DMS79 (cell line): ENCODE data around the gene PHLPP1.
A peak's percentile ranks its signal among the peaks of the same experiment; 100 is the strongest.

Source experiments
- DNase-seq: peaks from one replicate; lab custom pipeline; 2025; lab: John Stamatoyannopoulos, UW

PHLPP1 gene

GRCh38 chr18:62850619-62851306 lies 135.4 kb downstream of the PHLPP1 start:
- DNase-seq = no peak

GRCh38 chr18:62852851-62853250 lies 137.5 kb downstream of the PHLPP1 start:
- DNase-seq = no peak

- no peak for DNase-seq
Observed at GRCh38 chr18:62856294-62856693, 141.0 kb downstream of the PHLPP1 start.

DNA sequence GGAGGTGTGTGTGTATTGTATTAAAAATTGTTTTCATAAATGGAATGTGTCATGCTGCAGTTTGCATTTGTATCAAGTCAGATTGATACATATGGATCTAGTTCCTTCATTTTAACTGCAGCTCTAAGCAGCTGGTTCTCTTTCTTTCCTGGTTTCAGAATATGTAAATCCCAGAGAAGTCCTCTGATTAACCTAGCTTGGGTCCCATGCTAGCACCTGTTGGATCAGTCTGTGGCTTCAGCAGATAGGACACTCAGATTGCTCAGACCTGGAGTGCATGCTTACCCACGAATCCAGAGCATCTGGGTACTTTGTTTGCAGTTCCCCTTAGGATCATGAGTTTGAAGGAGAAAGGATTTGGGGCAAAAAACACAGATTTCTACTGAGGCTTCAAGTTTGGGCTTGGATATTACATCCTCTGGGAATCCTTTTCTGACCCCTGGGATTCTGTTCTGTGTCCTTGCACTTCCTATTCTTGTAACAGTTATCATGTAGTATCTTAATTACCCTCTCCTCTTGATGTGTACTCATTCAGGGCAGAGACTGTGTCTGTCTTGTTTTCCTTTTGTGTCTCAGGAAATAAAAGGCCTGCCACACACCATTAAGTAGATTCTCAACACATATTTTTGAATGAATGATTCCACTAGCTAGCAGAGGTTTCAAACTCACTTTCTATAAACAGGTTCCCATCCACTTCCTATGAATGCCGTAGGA lies 142.1 kb downstream of the PHLPP1 start:
- DNase-seq = no peak

DNA sequence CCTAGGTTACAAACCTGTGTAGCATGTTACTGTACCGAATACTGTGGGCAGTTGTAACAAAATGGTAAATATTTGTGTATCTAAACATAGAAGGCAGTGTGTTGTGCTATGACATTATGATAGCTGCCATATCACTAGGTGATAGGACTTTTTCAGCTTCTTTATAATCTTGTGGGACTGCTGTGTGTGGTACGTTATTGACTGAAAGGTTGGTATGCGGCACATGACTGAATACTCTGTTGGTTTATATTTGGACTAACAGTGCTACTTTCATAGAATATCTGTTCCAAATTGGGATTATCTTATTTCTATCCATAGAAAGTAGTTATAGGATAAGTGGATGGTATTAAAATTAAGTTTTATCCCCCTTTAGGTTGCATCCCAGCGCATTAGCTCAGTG lies 144.7 kb downstream of the PHLPP1 start:
- DNase-seq = no peak

DNA sequence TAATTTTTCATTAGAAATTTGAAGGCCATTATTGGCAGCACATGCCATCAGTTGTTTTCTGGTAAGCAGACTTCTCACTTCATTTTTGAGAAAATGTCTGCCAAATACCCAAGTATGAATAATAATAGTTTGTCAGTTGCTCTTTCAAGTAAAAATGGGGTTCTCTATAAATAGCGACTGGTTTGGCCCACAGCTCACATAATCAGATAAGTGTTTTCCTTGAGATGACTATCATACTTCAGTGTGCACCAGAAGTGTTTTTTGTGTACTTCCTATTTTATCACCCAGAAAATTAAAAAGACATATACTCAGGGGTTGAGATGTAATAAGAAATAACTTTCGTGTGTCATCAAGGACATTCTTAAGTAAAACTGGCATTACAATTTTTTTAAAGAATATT lies 147.1 kb downstream of the PHLPP1 start:
- DNase-seq = no peak

DNA sequence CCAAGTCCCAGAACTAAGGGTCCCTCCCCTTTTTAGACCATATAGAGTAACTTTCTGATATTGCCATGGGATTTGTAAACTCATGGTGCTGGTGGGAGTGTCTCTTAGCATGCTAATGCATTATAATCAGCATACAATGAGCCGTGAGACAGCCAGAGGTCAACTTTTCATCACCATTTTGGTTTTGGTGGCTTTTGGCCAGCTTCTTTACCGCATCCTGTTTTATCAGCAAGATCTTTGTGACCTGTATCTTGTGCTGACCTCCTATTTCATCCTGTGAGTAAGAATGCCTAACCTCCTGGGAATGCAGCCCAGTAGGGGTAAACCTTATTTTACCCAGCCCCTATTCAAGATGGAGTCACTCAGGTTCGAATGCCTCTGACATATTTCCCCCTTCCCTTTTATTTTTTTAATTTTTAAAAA lies 148.2 kb downstream of the PHLPP1 start:
- no peak for DNase-seq

DNA sequence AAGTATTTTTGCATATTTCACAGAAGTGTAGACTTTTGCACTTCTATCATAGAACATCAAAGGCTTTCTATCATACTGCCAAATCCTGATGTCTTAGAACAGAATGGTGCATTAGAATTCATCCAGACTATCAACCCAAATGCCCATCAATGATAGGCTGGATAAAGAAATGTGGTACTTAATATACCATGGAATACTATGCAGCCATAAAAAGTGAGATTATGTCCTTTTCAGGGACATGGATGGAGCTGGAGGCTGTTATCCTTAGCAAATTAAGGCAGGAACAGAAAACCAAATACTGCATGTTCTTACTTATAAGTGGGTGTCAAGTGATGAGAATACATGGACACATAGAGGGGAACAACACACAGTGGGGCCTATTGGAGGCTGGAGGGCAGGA lies 150.2 kb downstream of the PHLPP1 start:
- no peak for DNase-seq

- DNase-seq = no peak
Observed at GRCh38 chr18:62867534-62867933, 152.2 kb downstream of the PHLPP1 start.

- no peak for DNase-seq
Observed at GRCh38 chr18:62868645-62869044, 153.3 kb downstream of the PHLPP1 start.

DNA sequence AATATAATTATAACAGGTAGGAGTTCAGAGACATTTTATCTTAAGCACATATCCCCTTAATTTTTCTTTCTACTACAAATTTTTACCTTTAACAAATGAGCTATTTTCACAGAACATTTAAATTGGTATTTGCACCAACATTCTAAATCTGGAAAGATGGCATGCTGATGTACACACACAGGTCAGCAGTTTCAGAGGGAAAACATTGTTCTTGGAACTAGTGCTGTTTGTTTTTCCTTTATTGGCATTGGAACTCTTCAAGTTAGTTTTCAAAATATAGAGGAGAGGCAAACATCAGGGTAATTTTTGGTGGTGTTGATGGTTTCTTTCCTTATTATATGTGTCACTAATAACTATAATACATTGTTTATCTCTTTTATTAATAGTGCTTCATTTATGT lies 155.3 kb downstream of the PHLPP1 start:
- no peak for DNase-seq

GRCh38 chr18:62875323-62875722 lies 160.0 kb downstream of the PHLPP1 start:
- DNase-seq = no peak

- no peak for DNase-seq
Observed at GRCh38 chr18:62876111-62876510, 160.8 kb downstream of the PHLPP1 start.

DNA sequence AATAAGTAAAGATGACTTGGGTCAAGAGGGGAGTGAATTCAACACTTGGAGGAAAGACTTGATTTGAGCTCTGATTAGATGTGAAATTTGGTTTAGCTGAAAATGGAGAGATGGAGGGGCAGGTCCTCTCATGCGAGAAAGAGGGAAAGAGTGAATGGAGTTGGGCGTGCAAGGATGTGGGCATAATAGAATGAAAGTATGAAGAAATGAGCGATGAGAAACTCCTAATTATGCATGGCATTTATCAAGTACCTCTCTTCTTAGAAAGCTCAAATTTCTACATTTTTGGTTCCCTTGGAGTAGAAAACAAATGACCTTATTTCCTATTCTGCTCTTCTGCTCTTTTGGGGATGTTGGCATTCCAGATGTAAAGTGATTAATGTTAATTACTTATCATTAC lies 161.5 kb downstream of the PHLPP1 start:
- DNase-seq = no peak

GRCh38 chr18:62877411-62878221 lies 162.3 kb downstream of the PHLPP1 start:
- no peak for DNase-seq

- DNase-seq = no peak
Observed at GRCh38 chr18:62878305-62878704, 163.0 kb downstream of the PHLPP1 start.

DNA sequence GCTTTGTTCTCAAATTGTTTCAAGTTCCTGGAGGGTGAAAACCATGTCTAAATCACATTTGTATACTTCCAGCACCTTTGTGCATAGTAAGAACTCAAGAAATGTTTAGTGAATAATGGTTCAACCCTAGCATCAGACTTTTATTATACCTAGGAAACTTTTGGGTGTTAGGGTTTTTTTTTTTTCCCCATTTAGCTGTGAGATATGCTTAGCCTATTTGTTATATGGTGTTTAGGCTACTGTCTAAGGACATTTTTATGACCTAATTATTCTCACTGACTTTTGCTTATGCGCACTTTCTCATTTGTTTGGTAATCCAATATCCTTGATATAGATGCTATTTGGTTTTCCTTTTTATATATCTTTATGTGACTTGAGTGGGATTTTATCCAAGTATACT lies 164.7 kb downstream of the PHLPP1 start:
- DNase-seq = no peak

DNA sequence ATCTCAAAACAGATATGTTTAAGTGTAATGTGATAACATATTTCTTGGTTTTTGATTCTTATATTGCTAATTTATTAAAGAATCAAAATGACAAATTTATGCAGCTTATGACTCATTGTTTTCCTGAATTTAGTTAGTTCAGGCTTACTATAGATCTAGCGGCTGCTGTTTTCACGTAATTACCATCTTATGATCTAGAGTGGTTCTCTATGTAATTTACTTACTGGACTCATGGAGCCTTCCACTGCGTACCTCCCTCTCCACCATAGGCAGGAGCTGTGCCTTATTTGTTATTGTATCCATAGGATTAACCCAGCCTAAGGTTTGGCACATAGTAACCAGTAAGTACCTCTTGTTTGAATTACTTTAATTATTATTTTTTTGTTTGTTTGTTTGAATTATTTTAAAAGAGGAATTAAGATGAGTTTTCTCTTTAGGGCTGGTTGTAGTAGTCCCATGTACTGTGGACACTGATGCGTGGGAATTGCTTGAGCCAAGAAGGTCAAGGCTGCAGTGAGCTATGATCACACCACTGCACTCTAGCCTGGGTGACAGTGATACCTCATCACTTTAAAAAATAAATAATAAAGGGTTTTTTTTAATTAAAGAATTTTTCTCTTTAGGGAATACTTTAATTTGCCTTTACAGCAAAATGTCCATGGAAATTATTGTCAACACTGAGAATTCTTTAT lies 165.5 kb downstream of the PHLPP1 start:
- no peak for DNase-seq

DNA sequence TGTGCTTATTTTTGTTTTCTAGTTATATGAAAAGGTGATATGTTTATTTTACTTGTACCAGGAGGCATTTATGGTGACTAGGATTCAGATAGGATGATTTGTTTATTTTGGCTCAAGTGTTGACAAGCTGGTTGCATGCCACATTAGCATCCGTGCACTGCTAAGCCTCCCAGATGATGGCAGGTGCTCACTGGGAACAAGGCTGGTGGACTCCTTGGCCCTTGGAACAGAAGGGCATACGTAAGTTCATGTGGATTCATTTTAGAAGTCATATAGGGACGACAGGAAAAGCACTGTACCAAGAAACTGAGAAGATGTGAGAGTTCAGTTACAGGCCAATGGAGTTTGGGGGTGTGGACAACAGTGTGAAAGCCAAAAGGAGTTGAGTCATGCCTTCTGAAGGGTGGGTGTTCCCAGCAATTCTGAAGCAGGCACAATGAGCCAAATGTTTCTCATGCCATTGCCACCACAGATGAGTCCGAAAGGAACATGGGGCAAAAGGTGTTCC lies 166.2 kb downstream of the PHLPP1 start:
- DNase-seq = peak; percentile 92

GRCh38 chr18:62883937-62884735 lies 168.8 kb downstream of the PHLPP1 start:
- no peak for DNase-seq

- DNase-seq = no peak
Observed at GRCh38 chr18:62885804-62886203, 170.5 kb downstream of the PHLPP1 start.
